ENCODE data around the gene EGFR.

- TF ChIP-seq CTCF (IDR thresholded peaks at IDR 0.05; ENCODE audit: low read length) (no peak), EZH2 (IDR thresholded peaks at IDR 0.05; ENCODE audit: borderline replicate concordance, low read length) (no peak)
Measured at GRCh38 chr7:55173671-55174070, 154.9 kb downstream of the EGFR start.

Measured in OCI-LY1 (cell line).